SK-N-DZ (cell line): Measurements from ENCODE around the gene UBE2QL1.
"Not testable (repeated sequence)": the region's sequence is repeated elsewhere in the genome, so short reads cannot be mapped to it uniquely, and the experiment has no call there.

Experiments used
- DNase-seq: peaks from one replicate; pipeline ENCODE4 v3.0.0-alpha.2; 2015; ENCODE audit warnings: low spot score

Gene UBE2QL1

GRCh38 chr5:6495433-6496206, 47.0 kb downstream of the UBE2QL1 start:
- no peak for DNase-seq

GRCh38 chr5:6496207-6496584, 47.5 kb downstream of the UBE2QL1 start:
- DNase-seq: peak; percentile 62

DNA sequence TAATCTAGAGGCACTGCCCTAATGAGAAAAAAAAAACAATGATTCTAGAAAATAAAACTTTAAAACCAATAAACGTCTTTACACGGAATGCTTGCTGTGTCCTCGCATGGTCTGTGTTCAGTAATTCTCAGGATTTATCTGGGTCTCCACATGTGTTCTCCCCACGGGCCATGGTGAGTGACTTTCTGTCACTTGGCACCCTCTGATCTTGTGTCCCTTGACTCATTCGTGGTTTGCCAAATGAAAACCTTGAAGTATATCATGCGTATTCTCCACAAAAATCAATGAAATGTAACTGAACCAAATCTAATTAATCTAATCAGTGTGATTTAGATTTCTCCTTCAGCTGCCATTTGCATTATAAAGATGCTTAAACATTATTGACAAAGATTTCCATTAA, 48.0 kb downstream of the UBE2QL1 start:
- no peak for DNase-seq

DNA sequence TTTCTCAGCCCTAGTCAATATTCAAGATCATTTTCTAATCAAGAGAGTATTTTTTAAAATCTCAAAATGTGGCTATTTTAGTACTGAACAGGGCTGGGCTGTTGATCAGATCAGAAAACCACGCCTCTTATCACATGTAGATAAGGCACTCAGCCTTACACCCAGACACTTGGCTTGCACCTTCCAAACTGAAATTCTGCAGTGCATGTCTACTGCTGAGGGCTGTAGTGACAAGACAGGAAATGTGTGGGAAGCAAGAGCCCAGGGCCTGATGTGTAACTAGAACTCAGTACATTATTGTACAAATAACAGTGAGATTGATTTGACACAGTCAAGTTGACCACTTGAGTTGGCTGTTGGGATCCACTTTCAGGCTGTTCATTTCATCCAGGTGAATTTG, 48.6 kb downstream of the UBE2QL1 start:
- DNase-seq: no peak

DNA sequence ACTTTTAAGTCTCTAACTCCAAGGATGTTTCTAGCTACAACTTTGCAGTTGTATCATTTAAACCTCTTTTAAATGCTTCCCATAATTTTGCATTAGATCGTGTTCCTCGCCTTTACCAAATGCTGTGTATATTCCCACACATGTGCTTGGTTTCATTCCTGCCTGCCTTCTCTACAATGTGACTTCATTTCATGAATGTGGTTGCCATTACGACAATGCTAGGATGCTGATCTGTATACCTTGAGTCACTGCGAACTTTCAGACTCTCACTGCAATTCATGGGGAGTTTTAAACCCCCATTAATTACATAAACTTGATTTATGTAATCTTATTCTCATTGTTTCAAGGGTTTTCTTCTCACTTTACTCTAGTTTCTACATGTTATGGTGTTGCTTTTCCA, 50.3 kb downstream of the UBE2QL1 start:
- no peak for DNase-seq

GRCh38 chr5:6501701-6502100, 53.0 kb downstream of the UBE2QL1 start:
- no peak for DNase-seq

- DNase-seq: no peak
Measured at GRCh38 chr5:6502421-6502820, 53.8 kb downstream of the UBE2QL1 start.

DNA sequence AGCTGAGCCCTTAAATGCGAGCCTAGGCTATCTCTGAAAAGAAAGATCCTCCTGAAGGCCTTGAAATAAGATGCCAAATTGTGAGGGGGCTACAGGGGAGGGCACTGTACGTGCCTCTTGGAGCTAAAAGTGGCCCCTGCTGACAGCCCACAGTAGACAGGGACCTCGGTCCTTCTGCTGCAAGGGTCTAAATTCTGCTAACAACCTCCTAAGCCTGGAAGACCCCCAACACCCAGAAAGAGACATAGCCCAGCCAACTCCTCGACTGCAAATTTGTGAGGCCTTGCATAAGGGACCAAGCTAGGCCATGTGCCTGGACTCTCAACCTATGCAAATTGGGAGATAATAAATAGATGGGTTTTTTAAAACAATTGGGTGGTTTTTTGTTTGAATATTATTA, 54.7 kb downstream of the UBE2QL1 start:
- DNase-seq: no peak

DNA sequence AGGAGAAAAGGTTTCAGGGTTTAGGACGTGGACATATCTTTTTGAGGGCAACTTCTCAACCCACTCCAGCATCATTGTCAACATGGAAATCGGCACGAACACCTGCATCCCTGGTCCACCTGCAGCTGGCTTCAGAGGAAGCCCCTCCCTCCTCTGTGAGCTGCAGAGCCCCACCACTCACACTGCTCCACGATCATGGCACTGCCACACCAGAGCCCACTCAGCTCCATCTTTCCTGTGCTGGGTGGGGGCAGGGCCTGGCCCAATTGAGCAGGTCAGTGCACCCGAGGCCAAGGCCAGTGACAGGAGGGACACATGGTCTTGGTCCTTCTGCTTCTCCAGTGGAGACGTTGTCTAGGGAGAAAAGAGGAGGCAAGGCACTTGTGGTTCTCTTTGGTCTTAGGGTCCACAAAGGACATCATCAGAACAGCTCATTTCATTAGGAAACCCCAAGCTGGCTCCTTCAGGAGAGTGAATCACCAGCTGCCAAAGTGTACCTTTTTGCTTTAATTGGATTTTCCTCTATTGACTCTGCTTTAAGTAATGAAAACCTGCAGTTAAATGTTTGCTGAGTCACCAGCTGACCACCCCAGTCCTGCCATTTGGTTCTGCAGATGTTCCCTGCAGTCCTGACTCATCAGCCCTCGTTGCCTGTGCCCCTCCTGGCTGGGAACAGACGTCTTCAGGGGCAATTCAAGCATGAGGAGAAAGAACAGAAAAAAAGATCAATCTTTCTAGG, 56.2 kb downstream of the UBE2QL1 start:
- DNase-seq: peak; percentile 72

GRCh38 chr5:6505416-6505755, 56.7 kb downstream of the UBE2QL1 start:
- DNase-seq: peak; percentile 24

- DNase-seq: no peak
Measured at GRCh38 chr5:6505783-6506557, 57.3 kb downstream of the UBE2QL1 start.

DNA sequence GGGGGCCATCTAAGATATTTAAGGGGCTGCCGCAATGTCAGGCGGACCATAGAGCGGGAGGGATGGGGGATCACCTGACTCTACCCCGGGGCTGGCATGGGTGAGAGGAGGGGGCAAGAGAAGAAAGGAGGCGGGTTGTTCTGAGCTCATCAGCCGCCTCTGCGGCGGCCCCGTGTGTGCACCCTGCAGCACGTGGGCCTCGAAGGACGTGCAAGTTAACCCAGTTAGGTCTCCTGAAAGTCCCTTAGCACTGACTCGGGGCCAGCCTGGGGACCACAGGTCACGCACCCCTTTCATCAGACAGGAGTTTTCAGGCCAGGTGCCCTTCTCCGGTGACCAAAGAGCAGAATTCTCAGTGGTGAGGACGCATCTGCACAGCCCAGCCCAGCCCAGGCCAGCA, 58.0 kb downstream of the UBE2QL1 start:
- no peak for DNase-seq

DNA sequence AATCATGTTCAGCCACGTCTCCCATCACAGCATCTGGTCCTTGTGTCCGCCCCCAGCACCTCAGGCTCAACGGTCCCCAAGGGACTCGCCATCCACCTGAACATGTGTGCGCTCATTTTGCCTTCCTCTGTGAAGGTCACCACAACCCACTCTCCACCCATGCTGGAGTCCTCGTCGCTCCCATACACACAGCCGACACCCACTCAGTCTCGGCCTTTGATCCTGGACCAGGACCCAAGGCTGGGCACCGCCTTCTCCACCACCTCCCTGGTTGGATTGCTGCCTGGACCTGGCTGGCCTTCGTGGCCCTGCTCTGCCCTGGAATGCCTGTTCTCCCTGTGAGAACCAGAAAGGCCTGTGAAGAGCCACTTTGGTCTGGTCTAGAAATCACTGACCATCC, 60.3 kb downstream of the UBE2QL1 start:
- DNase-seq: no peak

- no peak for DNase-seq
Measured at GRCh38 chr5:6510132-6510531, 61.5 kb downstream of the UBE2QL1 start.

- no peak for DNase-seq
Measured at GRCh38 chr5:6510973-6511372, 62.3 kb downstream of the UBE2QL1 start.

GRCh38 chr5:6515812-6516211, 67.2 kb downstream of the UBE2QL1 start:
- DNase-seq: not testable (repeated sequence)

DNA sequence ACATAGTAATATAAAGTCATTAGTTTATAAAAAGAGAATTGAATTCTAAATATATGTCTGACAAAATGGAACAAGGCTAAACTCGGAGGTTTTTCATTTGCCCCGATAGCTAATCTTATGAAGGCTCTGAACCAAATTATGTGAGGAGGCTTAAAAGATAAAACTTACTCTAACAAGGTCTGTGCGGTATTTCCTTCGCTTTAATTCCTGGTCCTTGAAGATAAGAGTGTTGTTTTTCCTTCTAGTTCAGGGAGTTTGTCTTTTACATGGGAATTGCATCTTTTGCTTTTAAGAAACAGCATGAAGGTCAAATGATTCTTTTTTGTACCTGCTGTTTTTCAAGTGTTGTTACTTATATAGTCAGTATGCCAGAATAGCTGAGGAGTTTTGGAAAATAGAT, 68.2 kb downstream of the UBE2QL1 start:
- no peak for DNase-seq

- DNase-seq: no peak
Measured at GRCh38 chr5:6517510-6517909, 68.9 kb downstream of the UBE2QL1 start.

GRCh38 chr5:6518298-6519057, 69.8 kb downstream of the UBE2QL1 start:
- no peak for DNase-seq

DNA sequence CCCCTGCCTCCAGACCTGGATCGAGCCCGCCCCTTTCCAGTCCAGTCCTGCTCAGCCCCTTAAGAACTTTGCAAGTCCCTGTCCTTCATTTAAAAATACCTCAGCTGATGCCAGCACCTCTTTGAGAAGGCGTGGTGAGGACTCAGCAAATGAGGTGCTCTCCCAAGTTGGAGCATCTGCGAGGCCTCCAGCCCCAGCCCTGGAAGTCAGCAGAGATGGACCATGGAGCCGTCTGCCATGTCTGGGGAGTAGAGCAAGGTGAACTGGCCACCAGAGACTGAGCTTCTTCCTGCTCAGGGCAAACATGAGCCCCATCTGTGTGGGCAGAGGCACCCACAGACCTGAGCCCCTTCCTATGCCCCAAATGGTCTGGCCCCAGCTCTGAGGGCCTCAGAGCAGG, 71.5 kb downstream of the UBE2QL1 start:
- DNase-seq: no peak

GRCh38 chr5:6522331-6522730, 73.7 kb downstream of the UBE2QL1 start:
- DNase-seq: peak; percentile 22

GRCh38 chr5:6522923-6523322, 74.3 kb downstream of the UBE2QL1 start:
- DNase-seq: no peak
